Pancreas (tissue), 10 donors: ENCODE measurements around the gene ABCA4. TPM values are rescaled to one million over a fixed set of nuclear protein-coding genes. Genes with fewer than 3 reads are reported as not detected.

Experiments used
- ATAC-seq, 4 donors: fragments of 200-7000 bp; cut with Tn5 transposase; one replicate each; pipeline versions ENCODE4 v1.8.0 to v1.9.1; 2020; ENCODE audit warnings: mild to moderate bottlenecking in 4 of 4, moderate library complexity in 4 of 4
- DNase-seq, 6 donors: peaks; one replicate each; pipeline ENCODE4 v3.0.0-alpha.2; 2020
- FAIRE-seq: peaks from 2 replicates; lab custom pipeline; 2012; peaks lifted over from hg19 to GRCh38; lab: Jason Lieb, UNC
- H3K27ac ChIP-seq, 4 donors: fragments of 200-600 bp; sonication (generic); 1 replicate in 3 of 4; 2 replicates in 1 of 4; pipeline versions ENCODE4 v1.5.0 to v1.8.0; 2020
- H3K27me3 ChIP-seq, 4 donors: fragments of 200-600 bp; one replicate each; pipeline ENCODE4 v1.8.0; 2021
- H3K36me3 ChIP-seq, 3 donors: fragments of 200-600 bp; sonication (generic) in 1 of 3; one replicate each; pipeline versions ENCODE4 v1.5.0 to v1.8.0; 2020 to 2021
- H3K4me1 ChIP-seq, 3 donors: fragments of 200-600 bp; one replicate each; pipeline ENCODE4 v1.8.0; 2021
- H3K4me3 ChIP-seq, 4 donors: fragments of 200-600 bp; sonication (generic) in 2 of 4; one replicate each; pipeline versions ENCODE4 v1.5.0 to v1.8.0; 2020 to 2021
- H3K9me3 ChIP-seq, 4 donors: fragments of 200-600 bp; one replicate each; pipeline ENCODE4 v1.8.0; 2021
- WGBS, 2 donors: extraction: QIAGEN DNeasy Blood & Tissue Kit; methylation state at CpG; one replicate each; pipeline ENCODE4 v1.1.7; 2013; 5-methylcytosine and 5-hydroxymethylcytosine counted together
- intact Hi-C, 3 donors: fragments of 100-400 bp; cut with DNase I; formaldehyde crosslinking; loops; one replicate each; pipeline versions ENCODE4 v1.11.1 to v1.14.2; 2022
- polyA plus RNA-seq, 2 donors: library from polyadenylated mRNA; stranded (reverse); fragments of 200-250 nt; gene quantifications; one replicate each; pipeline ENCODE4 v1.2.3, GENCODE V29; 2013
- total RNA-seq, 6 donors: library from RNA; stranded (reverse); fragmentation: NEBNext Ultra II Directional in 4 of 6; extraction: Animal tissue kit (Norgen Biotek cat#: 25700) in 4 of 6; gene quantifications; one replicate each; pipeline versions ENCODE4 v1.2.1 to v1.2.4, GENCODE V29; 2021 to 2023
- TF ChIP-seq, protein P1 (sequence below), 4 donors: fragments of 200-600 bp; sonication (generic) in 3 of 4; IDR thresholded peaks; one replicate each; pipeline versions ENCODE4 v1.5.0 to v1.8.0; 2021; ENCODE audit warnings: antibody characterized with exemption in 4 of 4
- donor health status: healthy with polysubstance abuse.
- donor health status: DM: no; HTN: no; CAD: no; lungs with moderate emphysema.
- donor health status: DM: no; HTN: no; CAD: no.
- donor health status: control.
- donor health status: control.
- donor health status: Bipolar disorder and iron deficiency.
- donor health status: DM: yes; HTN: yes; CAD: no.
- donor health status: DM: no; HTN: no; CAD: no.
- donor health status: DM: no; HTN: no; CAD: no.
- donor health status: DM: yes; HTN: yes; CAD: no.

The ABCA4 gene
- total and polyA plus RNA-seq, 8 donors = 0.03 to 0.16 (median 0.14) TPM; not detected in 2

DNA sequence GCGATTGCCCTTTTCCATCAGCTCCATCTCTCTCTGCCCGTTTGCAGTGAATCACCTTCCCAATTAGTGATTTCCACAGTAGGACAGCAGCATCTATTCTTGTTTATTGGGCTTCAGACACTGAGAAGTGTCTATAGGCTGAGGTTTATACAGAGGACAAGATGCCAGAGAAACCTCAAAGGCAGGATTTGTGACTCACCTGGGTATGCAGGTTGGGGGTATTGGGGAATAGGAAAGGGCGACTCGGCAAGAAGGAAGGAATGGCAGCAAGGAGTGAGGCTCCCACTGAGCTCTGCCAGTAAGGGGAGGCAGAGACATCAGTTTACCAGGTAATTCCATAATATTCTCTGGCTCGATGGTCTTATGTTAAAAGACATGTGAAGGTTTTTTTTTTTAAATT is 25.3 kb upstream of the ABCA4 start:
- TF ChIP-seq, protein P1, sequence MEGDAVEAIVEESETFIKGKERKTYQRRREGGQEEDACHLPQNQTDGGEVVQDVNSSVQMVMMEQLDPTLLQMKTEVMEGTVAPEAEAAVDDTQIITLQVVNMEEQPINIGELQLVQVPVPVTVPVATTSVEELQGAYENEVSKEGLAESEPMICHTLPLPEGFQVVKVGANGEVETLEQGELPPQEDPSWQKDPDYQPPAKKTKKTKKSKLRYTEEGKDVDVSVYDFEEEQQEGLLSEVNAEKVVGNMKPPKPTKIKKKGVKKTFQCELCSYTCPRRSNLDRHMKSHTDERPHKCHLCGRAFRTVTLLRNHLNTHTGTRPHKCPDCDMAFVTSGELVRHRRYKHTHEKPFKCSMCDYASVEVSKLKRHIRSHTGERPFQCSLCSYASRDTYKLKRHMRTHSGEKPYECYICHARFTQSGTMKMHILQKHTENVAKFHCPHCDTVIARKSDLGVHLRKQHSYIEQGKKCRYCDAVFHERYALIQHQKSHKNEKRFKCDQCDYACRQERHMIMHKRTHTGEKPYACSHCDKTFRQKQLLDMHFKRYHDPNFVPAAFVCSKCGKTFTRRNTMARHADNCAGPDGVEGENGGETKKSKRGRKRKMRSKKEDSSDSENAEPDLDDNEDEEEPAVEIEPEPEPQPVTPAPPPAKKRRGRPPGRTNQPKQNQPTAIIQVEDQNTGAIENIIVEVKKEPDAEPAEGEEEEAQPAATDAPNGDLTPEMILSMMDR (IDR thresholded peaks at IDR 0.05) = no peak
- DNase-seq = no peak
- H3K27ac ChIP-seq = no peak overlapping the region
- H3K9me3 ChIP-seq = no peaks in the 10 kb centered on the region
- WGBS, 2 donors = 88 to 90% methylated on average over 5 of the region's 5 CpGs
- H3K4me1 ChIP-seq = no peaks in the 10 kb centered on the region
- H3K27me3 ChIP-seq = no peaks in the 10 kb centered on the region
- no peak for FAIRE-seq
- intact Hi-C loops = no loop called here
- no peaks in the 10 kb centered on the region for H3K36me3 ChIP-seq
- ATAC-seq = no peak
- H3K4me3 ChIP-seq = no peak overlapping the region

GRCh38 chr1:94144836-94145235 is 23.9 kb upstream of the ABCA4 start:
- no peaks in the 10 kb centered on the region for H3K4me1 ChIP-seq
- intact Hi-C loops = no loop called here
- no peak overlapping the region for H3K4me3 ChIP-seq
- H3K9me3 ChIP-seq = no peaks in the 10 kb centered on the region
- H3K27ac ChIP-seq = no peak overlapping the region
- ATAC-seq = no peak
- FAIRE-seq = no peak
- no peaks in the 10 kb centered on the region for H3K27me3 ChIP-seq
- WGBS, 2 donors = 72 to 89% methylated on average over 1 of the region's 1 CpG
- no peak for DNase-seq
- TF ChIP-seq, protein P1 (IDR thresholded peaks at IDR 0.05) = no peak
- H3K36me3 ChIP-seq = no peaks in the 10 kb centered on the region

DNA sequence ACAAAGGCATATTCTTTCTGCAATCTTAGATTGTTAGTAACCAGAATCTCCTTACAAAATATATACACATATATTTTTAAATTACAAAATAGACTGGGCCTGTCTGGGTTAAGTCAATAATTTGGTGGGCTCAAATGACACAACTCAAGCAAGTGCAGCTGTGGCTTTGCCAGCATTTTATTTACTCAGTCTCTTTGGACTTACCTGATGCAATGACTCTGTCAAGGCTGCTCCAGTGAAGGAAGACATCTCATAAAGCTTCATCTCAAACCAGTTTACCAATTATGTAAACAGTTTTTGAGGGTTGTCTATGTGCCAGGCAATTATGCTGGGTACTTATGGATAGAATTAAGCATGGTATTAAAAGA is 22.8 kb upstream of the ABCA4 start:
- H3K27ac ChIP-seq = no peak overlapping the region
- TF ChIP-seq, protein P1 (IDR thresholded peaks at IDR 0.05) = no peak
- ATAC-seq = no peak
- no peak for DNase-seq
- intact Hi-C loops = no loop called here
- no peak overlapping the region for H3K4me3 ChIP-seq
- H3K27me3 ChIP-seq = no peaks in the 10 kb centered on the region
- H3K9me3 ChIP-seq = no peaks in the 10 kb centered on the region
- H3K36me3 ChIP-seq = no peaks in the 10 kb centered on the region
- FAIRE-seq = no peak
- H3K4me1 ChIP-seq = no peaks in the 10 kb centered on the region

DNA sequence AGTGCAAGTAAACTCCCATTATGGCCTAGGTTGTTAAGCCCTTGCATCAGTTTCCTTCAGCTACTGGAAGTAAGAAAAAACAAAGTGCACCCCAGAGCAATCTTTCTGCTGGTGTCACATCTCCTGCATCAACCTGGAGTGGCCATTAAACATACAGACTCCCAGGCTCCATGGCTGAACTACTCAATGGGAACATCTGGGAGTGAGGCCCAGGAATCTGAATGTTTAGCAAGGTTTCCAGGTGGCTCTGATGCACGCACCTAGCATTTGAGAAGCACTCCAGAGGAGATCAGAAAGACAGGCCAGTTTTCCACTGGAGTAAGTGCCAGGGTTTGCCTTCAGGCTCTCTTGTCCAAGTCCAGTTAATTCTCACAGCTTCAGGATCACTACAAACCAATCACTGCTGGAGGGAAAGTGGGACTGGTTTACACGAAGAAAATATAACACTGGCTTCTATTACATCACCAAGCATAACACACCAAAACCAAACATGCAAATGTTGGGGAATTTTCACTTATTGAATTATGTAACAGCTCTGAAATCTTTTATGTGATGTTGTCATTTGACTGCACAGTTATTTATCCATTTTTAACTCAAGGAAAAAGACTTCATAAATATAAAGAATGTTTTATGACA is 22.3 kb upstream of the ABCA4 start:
- TF ChIP-seq, protein P1 (IDR thresholded peaks at IDR 0.05) = no peak
- WGBS, 2 donors = 61 to 68% methylated on average over 2 of the region's 2 CpGs
- FAIRE-seq = no peak

GRCh38 chr1:94142583-94142982 is 21.6 kb upstream of the ABCA4 start:
- intact Hi-C loops = no loop called here
- no peak for FAIRE-seq

More for the DNA sequence above, 22.3 kb upstream of the ABCA4 start:
- no peaks in the 10 kb centered on the region for H3K36me3 ChIP-seq
- no peaks in the 10 kb centered on the region for H3K9me3 ChIP-seq
- DNase-seq = no peak
- H3K27ac ChIP-seq = no peak overlapping the region
- no peaks in the 10 kb centered on the region for H3K4me1 ChIP-seq
- intact Hi-C loops = no loop called here
- H3K27me3 ChIP-seq = no peaks in the 10 kb centered on the region
- H3K4me3 ChIP-seq = no peak overlapping the region
- ATAC-seq = no peak

More at GRCh38 chr1:94142583-94142982, 21.6 kb upstream of the ABCA4 start:
- Histone ChIP-seq H3K36me3 (no peaks in the 10 kb centered on the region), H3K27ac (no peak overlapping the region), H3K4me1 (no peaks in the 10 kb centered on the region), H3K9me3 (no peaks in the 10 kb centered on the region), H3K4me3 (no peak overlapping the region), H3K27me3 (no peaks in the 10 kb centered on the region)
- DNase-seq (no peak), ATAC-seq (no peak)
- TF ChIP-seq, protein P1 (IDR thresholded peaks at IDR 0.05) = no peak
- WGBS, 2 donors = 75 to 86% methylated on average over 2 of the region's 2 CpGs
